COR-L47 (cell line): ENCODE data around the gene GTPBP10.
"Not testable (repeated sequence)": the region's sequence is repeated elsewhere in the genome, so short reads cannot be mapped to it uniquely, and the experiment has no call there.

Experiments used
- DNase-seq: peaks from one replicate; lab custom pipeline; 2025; lab: John Stamatoyannopoulos, UW

Gene GTPBP10, protein sequence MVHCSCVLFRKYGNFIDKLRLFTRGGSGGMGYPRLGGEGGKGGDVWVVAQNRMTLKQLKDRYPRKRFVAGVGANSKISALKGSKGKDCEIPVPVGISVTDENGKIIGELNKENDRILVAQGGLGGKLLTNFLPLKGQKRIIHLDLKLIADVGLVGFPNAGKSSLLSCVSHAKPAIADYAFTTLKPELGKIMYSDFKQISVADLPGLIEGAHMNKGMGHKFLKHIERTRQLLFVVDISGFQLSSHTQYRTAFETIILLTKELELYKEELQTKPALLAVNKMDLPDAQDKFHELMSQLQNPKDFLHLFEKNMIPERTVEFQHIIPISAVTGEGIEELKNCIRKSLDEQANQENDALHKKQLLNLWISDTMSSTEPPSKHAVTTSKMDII

DNA sequence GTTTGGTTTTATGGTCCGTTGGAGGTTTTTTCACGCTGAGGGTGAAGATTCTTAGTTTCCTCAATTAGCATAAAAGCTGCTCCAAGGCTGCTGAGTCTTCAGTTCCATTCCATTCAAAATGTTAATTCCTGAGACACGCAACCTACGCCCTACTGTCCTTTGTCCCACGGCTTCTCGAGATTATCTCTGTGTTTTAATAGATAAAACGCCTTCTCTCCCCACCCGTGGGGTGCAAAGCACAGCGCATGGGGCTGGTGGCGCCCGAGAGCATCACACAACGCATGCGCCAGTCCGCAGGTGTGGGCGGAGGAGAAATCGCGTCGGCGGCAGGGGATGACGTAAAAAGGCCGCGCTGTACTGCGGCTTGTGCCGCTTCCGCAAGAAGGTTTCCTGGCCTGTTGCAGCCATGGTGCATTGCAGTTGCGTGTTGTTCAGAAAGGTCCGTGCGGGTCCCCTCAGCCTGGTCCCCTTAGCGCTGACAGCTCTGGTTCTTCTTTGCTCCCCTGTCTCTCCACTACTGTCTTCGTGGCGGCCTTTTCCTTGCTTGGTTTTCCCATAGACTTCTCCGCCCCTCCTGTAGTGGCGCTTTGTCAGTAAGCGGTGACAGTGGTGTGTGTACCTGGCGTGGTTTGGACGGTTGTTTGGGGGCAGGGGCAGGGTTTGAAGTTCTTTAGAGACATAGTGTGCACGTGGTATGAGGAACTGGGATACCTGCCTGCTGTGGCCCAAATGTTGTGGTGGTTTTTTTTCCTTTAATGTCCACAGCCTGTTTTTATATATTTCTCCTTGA lies at the start of gene GTPBP10:
TSS of gene GTPBP10 (plus strand) at position 381 of the 790 bp plus-strand sequence. CDS start at position 407, 26 bp downstream.
- DNase-seq: peak; percentile 95

DNA sequence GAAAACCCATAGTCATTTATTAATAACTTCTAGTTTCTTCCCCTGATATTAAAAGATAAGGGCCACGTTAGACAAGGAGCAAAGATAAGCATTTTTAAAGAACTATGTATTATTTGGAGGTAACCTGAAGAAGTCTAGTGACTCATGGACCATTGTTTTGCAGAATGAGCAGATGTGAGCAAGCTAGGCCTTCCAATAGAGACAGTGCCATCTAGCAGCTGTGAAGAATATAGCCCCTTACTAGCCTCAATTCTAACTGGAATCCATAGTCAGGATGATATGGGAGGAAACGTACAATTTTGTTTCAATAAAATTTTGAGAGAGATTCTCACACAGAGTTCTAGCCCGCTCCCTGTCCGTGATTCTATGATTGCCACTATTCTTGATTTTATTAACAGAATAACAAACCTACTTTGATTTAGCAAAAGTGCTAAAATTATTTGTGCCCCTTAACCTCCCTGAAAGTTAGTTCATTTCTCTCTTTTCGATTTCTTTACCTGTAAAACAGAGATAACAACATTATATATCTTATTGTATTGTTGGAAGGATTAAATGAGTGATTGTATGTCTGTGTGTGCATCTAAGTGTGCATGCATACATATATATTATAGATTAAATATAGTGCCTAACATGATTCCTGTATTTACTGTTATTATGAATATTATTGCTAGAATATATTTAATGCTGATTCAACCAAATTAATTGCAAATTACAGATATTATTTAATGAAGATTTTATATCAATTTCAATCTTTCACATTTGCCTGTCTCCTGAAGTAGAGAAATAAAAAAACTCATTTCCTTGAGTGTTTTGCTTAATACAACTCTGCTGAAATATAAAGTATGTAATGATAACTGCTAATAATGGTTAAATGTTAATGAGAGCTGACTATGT lies 48.1 kb upstream of the GTPBP10 start:
- DNase-seq: no peak

DNA sequence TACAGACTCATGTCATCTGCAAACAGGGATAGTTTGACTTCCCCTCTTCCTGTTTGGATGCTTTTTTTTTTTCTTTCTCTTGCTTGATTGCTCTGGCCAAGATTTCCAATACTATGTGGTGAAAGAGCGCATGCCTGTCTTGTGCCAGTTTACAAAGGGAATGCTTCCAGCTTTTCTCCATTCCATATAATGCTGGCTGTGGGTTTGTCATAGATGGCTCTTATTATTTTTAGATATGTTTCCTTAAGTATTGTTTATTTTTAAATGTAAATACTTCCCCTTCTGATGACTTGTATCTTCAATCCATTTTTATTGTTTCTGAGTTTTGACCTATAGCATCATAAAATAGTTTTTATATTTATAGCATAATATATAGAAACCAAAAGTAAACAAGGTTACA lies 43.3 kb upstream of the GTPBP10 start:
- DNase-seq: no peak

DNA sequence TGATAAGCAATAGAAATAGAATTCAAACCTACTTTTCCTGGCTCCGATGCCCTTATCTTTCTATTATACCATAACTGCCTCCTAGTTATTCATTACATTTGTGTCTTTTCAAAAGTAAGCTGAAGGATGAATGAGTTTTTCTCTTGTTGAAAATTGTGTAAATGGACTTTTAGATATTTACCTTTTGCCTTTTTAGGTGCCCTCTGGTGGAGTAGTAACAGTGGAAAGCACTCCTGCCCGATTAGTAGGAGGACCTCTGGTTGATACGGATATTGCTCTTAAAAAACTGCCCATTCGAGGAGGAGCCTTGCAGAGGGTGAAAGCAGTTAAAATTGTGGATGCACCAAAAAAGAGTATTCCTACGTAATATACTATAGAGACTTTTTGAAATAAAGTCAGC lies 36.6 kb upstream of the GTPBP10 start:
- DNase-seq: no peak

DNA sequence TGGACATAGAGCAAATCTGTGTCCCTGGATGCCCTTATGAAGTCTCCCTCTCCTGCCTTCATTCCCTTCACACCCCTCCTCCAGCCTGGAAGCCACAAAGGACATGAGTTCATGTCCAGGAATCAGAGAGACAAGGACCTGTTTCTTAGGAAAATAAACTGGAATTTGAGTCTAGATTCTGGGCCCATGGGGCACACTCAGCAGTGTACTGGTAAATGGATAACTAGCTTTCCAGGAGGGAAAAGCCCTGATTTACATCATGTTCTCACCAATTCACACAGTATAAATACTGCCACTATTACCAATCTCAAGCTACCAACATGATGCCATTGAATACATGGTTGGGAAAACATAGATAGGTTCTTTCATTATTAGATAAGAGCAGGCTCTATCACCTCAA lies 35.3 kb upstream of the GTPBP10 start:
- no peak for DNase-seq

DNA sequence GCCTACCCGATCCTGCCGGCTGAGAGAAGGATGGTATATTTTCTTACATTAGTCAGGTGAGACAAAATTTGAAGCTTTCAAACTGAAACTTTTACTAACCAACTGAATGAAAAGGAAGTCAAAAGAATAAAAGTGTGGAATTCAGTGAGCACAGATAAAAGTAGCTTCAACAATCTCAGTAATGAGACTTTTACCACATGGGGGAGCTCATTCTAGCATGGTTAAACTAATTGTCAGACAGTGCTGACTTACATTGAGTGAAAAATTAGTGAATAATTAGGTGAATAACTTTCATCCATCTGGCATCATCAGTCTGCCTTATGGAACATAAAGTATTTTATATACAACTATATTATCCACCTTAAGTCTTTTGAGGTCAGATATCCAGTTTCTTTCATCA lies 33.8 kb upstream of the GTPBP10 start:
- DNase-seq: no peak

DNA sequence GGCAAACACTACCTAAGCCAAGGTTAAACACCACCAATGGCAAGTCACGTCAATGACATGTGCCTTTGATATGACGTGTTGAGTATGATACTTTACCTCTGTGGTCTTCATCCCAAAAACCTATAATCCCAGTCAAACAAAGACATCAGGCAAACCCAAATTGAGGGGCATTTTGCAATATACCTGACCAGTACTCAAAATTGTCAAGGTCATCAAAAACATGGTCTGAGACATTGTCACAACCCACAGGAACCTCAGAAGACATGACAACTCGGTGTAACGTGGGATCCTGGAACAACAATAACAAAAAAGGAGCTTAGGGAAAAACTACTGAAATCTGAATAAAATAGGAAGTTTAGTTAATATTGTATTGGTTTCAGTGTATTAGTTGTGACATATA lies 32.6 kb upstream of the GTPBP10 start:
- no peak for DNase-seq

DNA sequence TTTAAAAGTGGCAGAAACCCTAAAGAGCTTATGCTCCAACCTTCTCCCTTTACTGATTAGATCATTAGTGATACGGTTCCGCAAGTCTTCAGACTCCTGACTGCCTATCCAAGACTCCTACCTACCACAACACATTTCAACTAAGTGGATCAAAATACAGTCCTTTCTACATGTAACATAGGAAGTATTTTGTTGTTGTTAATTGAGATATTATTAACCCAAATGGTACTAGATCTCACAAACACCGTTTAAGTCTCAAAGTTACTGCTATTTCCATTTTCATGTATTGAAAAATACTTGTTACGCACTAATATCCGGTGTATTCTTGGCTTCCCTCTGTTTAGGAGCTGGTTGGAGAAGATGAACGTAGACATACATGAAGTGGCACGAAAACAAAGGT lies 26.5 kb upstream of the GTPBP10 start:
- DNase-seq: no peak

DNA sequence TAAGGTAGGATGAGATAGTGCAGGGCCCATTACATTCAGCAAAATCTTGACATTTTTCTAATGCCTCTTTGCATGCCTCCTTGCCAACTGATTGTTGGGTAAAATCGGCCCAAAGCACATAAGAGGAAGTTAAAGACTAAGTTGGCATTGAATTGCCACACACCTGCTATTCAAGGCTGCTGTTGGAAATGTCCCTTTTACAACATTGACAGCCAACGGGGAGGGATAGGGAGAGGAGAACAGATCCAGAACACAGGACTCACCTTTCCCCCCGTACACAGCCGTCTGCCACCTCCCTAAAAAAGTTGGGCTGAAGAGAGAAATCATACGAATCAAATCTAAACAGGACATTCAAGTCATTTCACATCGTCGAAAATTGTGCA lies 26.1 kb upstream of the GTPBP10 start:
- no peak for DNase-seq

DNA sequence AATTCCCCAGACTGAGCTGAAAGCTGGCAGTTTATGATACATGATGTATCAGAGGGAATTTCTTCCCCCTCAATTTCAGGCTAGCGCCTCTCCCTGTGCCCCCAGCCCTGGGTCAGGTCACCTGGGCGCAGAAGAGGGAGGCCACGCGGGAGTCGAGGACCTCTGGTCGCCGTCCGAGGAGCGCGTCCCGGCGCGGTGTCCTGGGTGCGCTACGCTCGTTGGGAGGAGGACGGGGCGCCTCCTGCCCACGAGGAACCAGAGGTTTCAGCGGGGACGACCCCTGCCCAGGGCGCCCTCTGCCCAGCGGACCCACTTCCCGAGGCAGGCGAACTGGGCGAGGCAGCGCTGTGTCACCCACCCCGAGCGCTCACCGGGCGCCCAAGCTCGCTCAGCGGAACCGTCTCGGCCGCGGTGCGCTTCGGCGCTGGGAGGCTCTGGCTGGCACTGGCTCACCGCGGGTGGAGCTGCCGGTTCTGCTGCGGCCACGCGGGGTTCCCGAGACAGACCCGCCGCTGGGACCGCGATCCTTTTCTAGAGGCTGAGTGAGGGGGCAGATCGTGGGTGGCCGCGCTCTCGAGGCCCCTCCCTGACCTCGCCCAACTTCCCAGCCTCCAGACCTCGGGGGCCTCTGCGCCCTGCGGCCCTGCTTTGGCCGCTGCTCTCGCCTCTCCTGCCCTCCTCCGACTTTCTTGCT lies 25.6 kb upstream of the GTPBP10 start, which contains the start of gene FAM237B:
TSS of gene FAM237B (minus strand) at position 504 of the 694 bp plus-strand sequence. CDS start 1,556 bp downstream, outside the sequence.
- DNase-seq: no peak

DNA sequence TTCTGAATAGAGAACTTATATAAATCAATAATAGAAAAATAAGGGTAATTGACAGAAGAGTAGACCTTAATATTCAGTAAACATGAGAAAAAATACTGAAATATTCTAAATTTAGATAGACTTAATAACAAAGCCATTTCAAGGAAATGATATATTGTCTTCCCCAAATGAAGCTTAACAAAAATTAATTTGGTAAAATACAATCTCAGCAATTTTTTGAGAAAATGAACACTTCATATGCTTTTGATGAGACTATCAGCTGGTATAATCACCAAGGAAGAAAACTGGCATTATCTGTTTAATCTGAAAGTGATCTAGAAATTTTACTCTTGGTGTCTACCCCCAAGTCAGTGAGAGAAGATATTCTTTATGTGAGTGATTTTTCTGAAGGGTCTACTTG lies 23.7 kb upstream of the GTPBP10 start:
- no peak for DNase-seq

DNA sequence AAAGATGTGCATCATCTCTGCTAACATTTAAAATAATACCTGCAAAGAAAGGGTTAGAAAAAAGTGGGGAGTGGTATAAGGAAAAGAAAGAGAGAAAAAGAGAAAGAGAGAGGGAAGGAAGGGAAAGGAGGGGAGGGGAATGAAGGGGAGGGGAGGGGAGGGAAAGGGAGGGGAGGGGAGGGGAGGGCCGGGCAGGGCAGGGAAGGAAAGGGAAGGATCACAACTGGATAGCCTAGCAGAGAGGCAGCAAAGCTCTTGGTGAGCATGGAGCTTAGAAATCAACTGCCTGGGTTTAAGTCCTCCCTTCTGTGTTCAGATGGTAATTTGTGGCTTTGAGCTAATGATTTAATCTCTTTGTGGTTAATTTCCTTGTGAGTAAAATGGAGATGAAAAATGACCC lies 20.0 kb upstream of the GTPBP10 start:
- no peak for DNase-seq

DNA sequence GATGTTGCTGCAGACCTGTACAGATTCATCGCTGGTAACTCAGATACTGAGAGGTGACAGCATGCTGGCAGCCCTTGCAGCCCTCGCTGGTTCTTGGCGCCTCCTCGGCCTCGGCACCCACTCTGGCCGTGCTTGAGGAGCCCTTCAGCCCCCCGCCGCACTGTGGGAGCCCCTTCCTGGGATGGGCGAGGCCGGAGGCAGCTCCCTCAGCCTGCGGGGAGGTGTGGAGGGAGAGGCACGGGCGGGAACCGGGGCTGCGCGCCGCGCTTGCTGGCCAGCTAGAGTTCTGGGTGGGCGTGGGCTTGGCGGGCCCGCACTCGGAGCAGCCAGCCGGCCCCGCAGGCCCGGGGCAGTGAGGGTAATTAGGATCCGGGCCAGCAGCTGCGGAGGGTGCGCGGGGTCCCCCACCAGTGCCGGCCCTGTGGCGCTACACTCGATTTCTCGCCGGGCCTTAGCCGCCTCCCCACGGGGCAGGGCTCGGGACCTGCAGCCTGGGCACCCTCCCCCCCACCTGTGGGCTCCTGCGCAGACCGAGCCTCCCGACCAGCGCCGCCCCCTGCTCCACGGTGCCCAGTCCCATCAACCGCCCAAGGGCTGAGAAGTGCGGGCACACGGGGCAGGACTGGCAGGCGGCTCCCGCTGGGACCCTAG lies 12.2 kb upstream of the GTPBP10 start:
- DNase-seq: no peak

DNA sequence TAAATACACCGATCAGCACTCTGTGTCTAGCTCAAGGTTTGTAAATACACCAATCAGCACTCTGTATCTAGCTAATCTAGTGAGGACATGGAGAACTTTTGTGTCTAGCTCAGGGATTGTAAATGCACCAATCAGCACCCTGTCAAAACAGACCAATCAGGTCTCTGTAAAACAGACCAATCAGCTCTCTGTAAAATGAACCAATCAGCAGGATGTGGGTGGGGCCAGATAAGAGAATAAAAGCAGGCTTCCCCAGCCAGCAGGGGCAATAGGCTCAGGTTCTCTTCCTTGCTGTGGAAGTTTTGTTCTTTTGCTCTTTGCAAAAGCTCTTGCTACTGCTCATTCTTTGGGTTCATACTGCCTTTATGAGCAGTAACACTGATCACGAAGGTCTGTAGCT lies 11.6 kb upstream of the GTPBP10 start:
- not testable (repeated sequence) for DNase-seq

DNA sequence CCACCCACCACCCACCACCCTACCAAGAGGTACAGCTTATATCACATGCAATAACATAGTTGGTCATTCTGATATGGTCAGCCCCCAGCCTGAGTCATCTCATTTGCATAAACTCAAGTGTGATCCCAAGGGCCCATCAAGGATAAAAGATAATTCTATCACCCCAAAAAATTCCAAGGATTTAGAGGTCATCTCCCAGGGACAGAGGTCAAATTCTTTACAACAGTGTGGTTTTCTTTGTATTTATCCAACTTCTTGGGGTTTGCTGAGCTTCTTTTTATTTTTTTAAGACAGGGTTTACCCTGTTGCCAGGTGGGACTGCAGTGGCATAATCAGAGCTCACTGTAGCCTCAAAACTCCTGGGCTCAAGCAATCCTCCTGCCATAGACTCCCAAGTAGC lies 9.4 kb upstream of the GTPBP10 start:
- DNase-seq: no peak

DNA sequence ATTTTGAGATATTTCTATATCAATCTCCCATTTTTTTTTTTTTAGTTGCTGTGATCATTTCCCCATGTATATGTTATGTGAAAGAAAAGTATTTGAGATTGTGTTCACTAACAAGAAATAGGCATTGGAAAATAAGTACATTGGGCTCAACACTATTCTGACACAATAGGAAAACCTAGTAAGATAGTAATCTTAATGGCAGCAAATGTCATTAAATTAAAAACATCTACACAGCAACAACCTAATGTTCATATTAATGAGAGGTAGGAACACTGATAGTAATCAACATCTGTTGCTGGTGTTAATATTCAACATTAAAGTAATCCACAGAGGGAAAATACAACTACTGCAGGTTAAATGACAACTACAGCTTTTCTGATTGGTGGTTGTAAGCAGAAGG lies 1.5 kb upstream of the GTPBP10 start:
- DNase-seq: no peak

DNA sequence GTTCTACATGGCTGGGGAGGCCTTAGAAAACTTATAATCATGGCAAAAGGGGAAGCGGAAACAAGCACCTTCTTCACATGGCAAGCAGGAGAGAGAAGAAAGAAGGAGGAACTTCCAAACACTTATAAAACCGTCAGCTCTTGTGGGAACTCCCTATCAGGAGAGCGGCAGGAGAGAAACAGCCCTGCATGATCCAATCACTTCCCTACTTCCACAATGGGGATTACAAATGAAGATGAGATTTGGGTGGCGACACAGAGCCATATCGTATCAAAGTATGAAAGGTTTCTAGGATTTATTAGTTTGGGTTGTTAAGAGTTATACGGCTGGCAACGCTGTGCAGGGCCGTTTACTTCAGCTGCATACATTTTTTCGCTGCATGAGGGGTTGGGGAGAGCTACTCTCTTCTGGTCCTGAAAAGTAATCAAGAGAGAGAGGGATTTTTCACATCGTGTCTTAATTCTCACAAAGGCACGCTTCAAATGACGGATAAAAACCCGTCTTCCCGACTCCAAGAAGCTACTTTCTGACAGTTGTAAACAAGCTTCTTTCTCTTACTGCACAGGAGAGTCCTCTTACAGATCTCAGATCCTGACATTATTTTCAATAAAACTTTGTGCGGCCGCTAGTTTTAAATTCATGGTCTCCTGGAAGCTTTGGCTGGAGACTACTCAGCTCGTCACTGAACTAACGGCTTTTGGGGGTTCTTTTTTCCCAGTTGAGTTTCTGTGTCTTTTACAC lies 751 bp upstream of the GTPBP10 start:
- no peak for DNase-seq

DNA sequence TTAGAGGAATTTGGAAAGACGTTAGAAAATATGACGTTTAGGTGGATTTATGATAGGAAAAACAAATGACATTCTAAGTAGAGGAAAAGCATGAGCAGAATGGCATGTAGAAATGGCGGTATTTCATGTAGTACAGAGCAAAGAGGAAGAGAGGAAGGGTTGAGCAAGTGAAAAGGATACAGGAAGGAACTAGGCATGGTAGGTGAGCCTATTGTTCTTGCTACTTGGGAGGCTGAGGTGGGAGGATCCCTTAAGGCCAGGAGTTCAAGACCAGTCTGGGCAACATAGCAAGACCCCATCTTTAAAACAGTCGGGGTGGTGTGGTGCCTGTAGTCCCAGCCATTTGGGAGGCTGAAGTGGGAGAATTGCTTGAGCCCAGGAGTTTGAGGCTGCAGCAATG lies 1.2 kb downstream of the GTPBP10 start:
- DNase-seq: no peak

DNA sequence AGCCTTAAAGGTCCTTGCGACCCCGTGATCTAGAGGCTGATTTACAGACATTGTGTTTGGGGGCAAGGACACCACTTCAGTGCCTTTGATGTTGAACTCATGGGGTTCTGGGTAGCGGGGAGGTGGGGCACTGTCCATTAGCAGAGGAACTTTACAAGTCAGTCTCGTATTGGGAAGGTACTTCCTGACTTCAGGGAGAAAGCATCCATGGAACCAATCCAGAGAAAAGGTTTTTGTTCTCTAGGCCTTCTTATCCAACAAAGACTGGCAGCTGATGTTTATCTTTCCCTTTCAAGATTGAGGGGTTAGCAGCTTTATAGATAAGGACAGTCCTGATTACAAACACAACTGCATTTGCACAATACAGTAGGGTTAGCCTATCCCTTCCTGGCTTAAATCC lies 2.8 kb downstream of the GTPBP10 start:
- no peak for DNase-seq

DNA sequence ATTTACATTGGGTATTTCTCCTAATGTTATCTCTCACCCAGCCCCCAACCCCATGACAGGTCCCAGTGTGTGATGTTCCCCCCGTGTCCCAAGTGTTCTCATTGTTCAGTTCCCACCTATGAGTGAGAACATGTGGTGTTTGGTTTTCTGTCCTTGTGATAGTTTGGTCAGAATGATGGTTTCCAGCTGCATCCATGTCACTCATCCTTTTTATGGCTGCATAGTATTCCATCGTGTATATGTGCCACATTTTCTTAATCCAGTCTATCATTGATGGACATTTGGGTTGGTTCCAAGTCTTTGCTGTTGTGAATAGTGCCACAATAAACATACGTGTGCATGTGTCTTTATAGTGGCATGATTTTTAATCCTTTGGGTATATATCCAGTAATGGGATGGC lies 3.5 kb downstream of the GTPBP10 start:
- DNase-seq: not testable (repeated sequence)
